ENCODE results near the gene PLAC8.

- TF ChIP-seq POLR2A (IDR thresholded peaks at IDR 0.05; ENCODE audit: low read length), result no peak
- TF ChIP-seq GATA1 (IDR thresholded peaks at IDR 0.05; ENCODE audit: low read depth, low read length), result no peak
Observed at GRCh38 chr4:83082777-83083176, 31.8 kb downstream of the PLAC8 start.
